Neural cell (in vitro differentiated cells): Measurements from ENCODE around the gene C18orf32. TPM values are rescaled to one million over a fixed set of nuclear protein-coding genes. Genes with fewer than 3 reads are reported as not detected.

Experiments
- H2AFZ ChIP-seq: fragments of 200-600, 300-800 bp; sonication (generic), shearing (Covaris generic); 2 replicates; pipeline ENCODE4 v1.6.0; 2014; ENCODE audit warnings: low read depth, mild to moderate bottlenecking, antibody characterized with exemption, low read length, moderate library complexity
- H3F3A ChIP-seq: fragments of 200-600 bp; shearing (Covaris generic); 2 replicates; pipeline ENCODE4 v1.6.1; 2016; ENCODE audit warnings: mild to moderate bottlenecking, moderate library complexity, mixed read lengths, antibody characterized with exemption, low read length; ENCODE audit not compliant: insufficient read depth, poor library complexity, severe bottlenecking
- H3K27ac ChIP-seq: fragments of 200-600, 300-800 bp; sonication (generic), shearing (Covaris generic); 2 replicates; pipeline ENCODE4 v1.5.1; 2014; ENCODE audit warnings: mild to moderate bottlenecking, low read length, moderate library complexity
- H3K27me3 ChIP-seq: fragments of 300-800, 200-600 bp; sonication (generic), shearing (Covaris generic); 2 replicates; pipeline ENCODE4 v1.6.0; 2014; ENCODE audit warnings: mild to moderate bottlenecking, low read depth, low read length, moderate library complexity; ENCODE audit not compliant: insufficient read depth
- H3K36me3 ChIP-seq: fragments of 300-800, 200-600 bp; sonication (generic), shearing (Covaris generic); 2 replicates; pipeline ENCODE4 v1.5.1; 2014; ENCODE audit warnings: mild to moderate bottlenecking, antibody characterized with exemption, low read length, moderate library complexity; ENCODE audit not compliant: insufficient read depth
- H3K4me2 ChIP-seq: fragments of 300-800, 200-600 bp; sonication (generic), shearing (Covaris generic); 2 replicates; pipeline ENCODE4 v1.6.0; 2014; ENCODE audit warnings: mild to moderate bottlenecking, low read length
- H3K4me3 ChIP-seq: fragments of 300-800, 200-600 bp; sonication (generic), shearing (Covaris generic); 2 replicates; pipeline ENCODE4 v1.5.1; 2014; ENCODE audit warnings: mild to moderate bottlenecking, low read length, moderate library complexity
- H3K79me2 ChIP-seq: fragments of 200-600 bp; shearing (Covaris generic); replicated peaks from 2 replicates; pipeline ENCODE4 v1.6.0; 2014; ENCODE audit warnings: mild to moderate bottlenecking, low read length, moderate library complexity; ENCODE audit not compliant: insufficient read depth
- H3K9ac ChIP-seq: fragments of 300-800, 200-600 bp; sonication (generic), shearing (Covaris generic); 2 replicates; pipeline ENCODE4 v1.6.1; 2016; ENCODE audit warnings: mild to moderate bottlenecking, low read length, mixed read lengths
- H3K9me2 ChIP-seq: fragments of 200-600 bp; shearing (Covaris generic); 2 replicates; pipeline ENCODE4 v1.6.1; 2016; ENCODE audit warnings: mild to moderate bottlenecking, low read length, mixed read lengths; ENCODE audit not compliant: insufficient read depth
- H3K9me3 ChIP-seq: fragments of 200-600, 300-800 bp; sonication (generic), shearing (Covaris generic); 2 replicates; pipeline ENCODE4 v1.6.1; 2016; ENCODE audit warnings: mild to moderate bottlenecking, mixed run types, low read length, moderate library complexity, mixed read lengths
- H4K20me1 ChIP-seq: fragments of 200-600 bp; shearing (Covaris generic); 2 replicates; pipeline ENCODE4 v1.6.1; 2016; ENCODE audit warnings: mild to moderate bottlenecking, mixed run types; ENCODE audit not compliant: insufficient read depth
- CTCF ChIP-seq: fragments of 450-650 bp; IDR thresholded peaks from 2 replicates; pipeline ENCODE4 v1.5.1; 2014; ENCODE audit warnings: antibody characterized with exemption, mild to moderate bottlenecking, moderate library complexity; ENCODE audit not compliant: poor library complexity, severe bottlenecking
- EP300 ChIP-seq: fragments of 450-650 bp; conservative IDR thresholded peaks from 2 replicates; pipeline ENCODE4 v1.6.1; 2014; ENCODE audit warnings: antibody characterized with exemption, mild to moderate bottlenecking, moderate library complexity; ENCODE audit not compliant: poor library complexity, severe bottlenecking
- EZH2 ChIP-seq: fragments of 200-600, 300-800 bp; shearing (Covaris generic), sonication (generic); IDR thresholded peaks from 2 replicates; pipeline ENCODE4 v1.6.1; 2014; ENCODE audit warnings: antibody characterized with exemption, low read length, borderline replicate concordance, mild to moderate bottlenecking; ENCODE audit not compliant: insufficient read depth, poor library complexity, severe bottlenecking
- MXI1 ChIP-seq: fragments of 450-650 bp; conservative IDR thresholded peaks from 2 replicates; pipeline ENCODE4 v1.6.1; 2014; ENCODE audit warnings: antibody characterized with exemption, mild to moderate bottlenecking; ENCODE audit not compliant: poor library complexity, severe bottlenecking
- POLR2AphosphoS5 ChIP-seq: IDR thresholded peaks from 2 replicates; pipeline ENCODE4 v1.6.1; 2012
- RAD21 ChIP-seq: fragments of 450-650 bp; conservative IDR thresholded peaks from 2 replicates; pipeline ENCODE4 v1.6.1; 2014; ENCODE audit warnings: antibody characterized with exemption, mild to moderate bottlenecking, moderate library complexity
- REST ChIP-seq: IDR thresholded peaks from 2 replicates; pipeline ENCODE4 v1.6.1; 2012; ENCODE audit warnings: borderline replicate concordance
- SMC3 ChIP-seq: fragments of 450-650 bp; conservative IDR thresholded peaks from 2 replicates; pipeline ENCODE4 v1.6.1; 2014; ENCODE audit warnings: antibody characterized with exemption, mild to moderate bottlenecking, moderate library complexity; ENCODE audit not compliant: poor library complexity
- TAF1 ChIP-seq: IDR thresholded peaks from 2 replicates; pipeline ENCODE4 v1.6.1; 2012; ENCODE audit warnings: low read depth
- polyA plus RNA-seq: library from polyadenylated mRNA; depleted of rRNA; stranded (reverse); fragments of >200 nt; gene quantifications from 2 replicates; pipeline ENCODE4 v1.2.3, GENCODE V29; 2014

C18orf32 gene
- polyA plus RNA-seq, 1 donor from 2014 or later, result 594 TPM

GRCh38 chr18:49519101-49519971 is 32.3 kb upstream of the C18orf32 start:
- no peaks in the 10 kb centered on the region for H3K36me3 ChIP-seq
- TF ChIP-seq SMC3, result no peak
- no peak for TF ChIP-seq TAF1
- TF ChIP-seq REST, result no peak
- TF ChIP-seq CTCF, result no peak
- no peak overlapping the region for H3K27ac ChIP-seq
- H4K20me1 ChIP-seq, result no peaks in the 10 kb centered on the region
- H3K4me2 ChIP-seq, result no peak overlapping the region
- no peaks in the 10 kb centered on the region for H3K79me2 ChIP-seq
- H3K9me2 ChIP-seq, result no peaks in the 10 kb centered on the region
- no peaks in the 10 kb centered on the region for H3K27me3 ChIP-seq
- no peak overlapping the region for H3K9ac ChIP-seq
- H2AFZ ChIP-seq, result no peak overlapping the region
- no peak overlapping the region for H3K4me3 ChIP-seq
- no peaks in the 10 kb centered on the region for H3K9me3 ChIP-seq
- no peaks in the 10 kb centered on the region for H3F3A ChIP-seq

- no peak overlapping the region for H3K27ac ChIP-seq
- no peaks in the 10 kb centered on the region for H3K27me3 ChIP-seq
- H3K4me2 ChIP-seq, result no peak overlapping the region
- TF ChIP-seq SMC3 (no peak), MXI1 (no peak), CTCF (no peak), POLR2AphosphoS5 (no peak), EP300 (no peak), RAD21 (no peak), TAF1 (no peak), EZH2 (no peak), REST (no peak)
- no peak overlapping the region for H3K9ac ChIP-seq
- H3K9me2 ChIP-seq, result no peaks in the 10 kb centered on the region
- H4K20me1 ChIP-seq, result no peaks in the 10 kb centered on the region
- no peaks in the 10 kb centered on the region for H3F3A ChIP-seq
- no peaks in the 10 kb centered on the region for H3K36me3 ChIP-seq
- no peaks in the 10 kb centered on the region for H3K9me3 ChIP-seq
- H3K4me3 ChIP-seq, result no peak overlapping the region
- H2AFZ ChIP-seq, result no peak overlapping the region
- no peaks in the 10 kb centered on the region for H3K79me2 ChIP-seq
Measured at GRCh38 chr18:49517483-49517882, 30.4 kb upstream of the C18orf32 start.
